Measurements from ENCODE around the gene CRABP1. TPM values are rescaled to one million over a fixed set of nuclear protein-coding genes. Genes with fewer than 3 reads are reported as not detected.
A peak's percentile ranks its signal among the peaks of the same experiment; 100 is the strongest.

The CRABP1 gene
- 8.9 TPM for total RNA-seq

- Histone ChIP-seq H3K36me3 (ENCODE audit: control insufficient read depth in 3 of 3, insufficient read depth in 3 of 3, low read length in 3 of 3) (no peaks in the 10 kb centered on the region), H3K9me3 (ENCODE audit: control insufficient read depth in 3 of 3, low read length in 3 of 3) (no peaks in the 10 kb centered on the region), H3K27ac (ENCODE audit: low read depth, low read length) (no peak within 1 kb of the TSS), H3K9ac (ENCODE audit: low read depth in 1 of 3, low read length in 3 of 3) (no peak within 1 kb of the TSS), H3K4me1 (ENCODE audit: control insufficient read depth in 3 of 3, insufficient read depth in 3 of 3, low read length in 3 of 3) (peaks cover 6 to 11% (median 10%) of the 10 kb centered on the region in 3 donors), H3K27me3 (ENCODE audit: control insufficient read depth in 3 of 3, insufficient read depth in 3 of 3, low read length in 3 of 3) (peaks cover 60 to 65% (median 60%) of the 10 kb centered on the region in 3 donors), H3K4me3 (ENCODE audit: low read length in 3 of 3) (peak within 1 kb of the TSS in 2 of 3 donors; percentile 27 to 35)
Measured at GRCh38 chr15:78340231-78341056, at the start of gene CRABP1. CRABP1 (plus strand) TSS chr15:78340353; CDS start chr15:78340429, 76 bp downstream.

GRCh38 chr15:78291052-78291451 is 49.1 kb upstream of the CRABP1 start:
- H3K27me3 ChIP-seq (ENCODE audit: control insufficient read depth in 3 of 3, insufficient read depth in 3 of 3, low read length in 3 of 3), result no peaks in the 10 kb centered on the region
- no peak overlapping the region for H3K4me3 ChIP-seq (ENCODE audit: low read length in 3 of 3)
- H3K36me3 ChIP-seq (ENCODE audit: control insufficient read depth in 3 of 3, insufficient read depth in 3 of 3, low read length in 3 of 3), result peaks cover 30 to 58% (median 53%) of the 10 kb centered on the region in 3 donors
- no peak overlapping the region for H3K9ac ChIP-seq (ENCODE audit: low read depth in 1 of 3, low read length in 3 of 3)
- H3K27ac ChIP-seq (ENCODE audit: low read depth, low read length), result no peak overlapping the region
- H3K4me1 ChIP-seq (ENCODE audit: control insufficient read depth in 3 of 3, insufficient read depth in 3 of 3, low read length in 3 of 3), result peaks cover 0 to 2% (median 0%) of the 10 kb centered on the region in 3 donors
- no peaks in the 10 kb centered on the region for H3K9me3 ChIP-seq (ENCODE audit: control insufficient read depth in 3 of 3, low read length in 3 of 3)

GRCh38 chr15:78291698-78292097 is 48.5 kb upstream of the CRABP1 start:
- no peaks in the 10 kb centered on the region for H3K27me3 ChIP-seq (ENCODE audit: control insufficient read depth in 3 of 3, insufficient read depth in 3 of 3, low read length in 3 of 3)
- H3K36me3 ChIP-seq (ENCODE audit: control insufficient read depth in 3 of 3, insufficient read depth in 3 of 3, low read length in 3 of 3), result peaks cover 25 to 55% (median 49%) of the 10 kb centered on the region in 3 donors

GRCh38 chr15:78292219-78292618 is 47.9 kb upstream of the CRABP1 start:
- Histone ChIP-seq H3K9ac (ENCODE audit: low read depth in 1 of 3, low read length in 3 of 3) (no peak overlapping the region), H3K36me3 (ENCODE audit: control insufficient read depth in 3 of 3, insufficient read depth in 3 of 3, low read length in 3 of 3) (peaks cover 20 to 53% (median 44%) of the 10 kb centered on the region in 3 donors), H3K27ac (ENCODE audit: low read depth, low read length) (no peak overlapping the region), H3K4me1 (ENCODE audit: control insufficient read depth in 3 of 3, insufficient read depth in 3 of 3, low read length in 3 of 3) (peaks cover 0 to 2% (median 0%) of the 10 kb centered on the region in 3 donors), H3K4me3 (ENCODE audit: low read length in 3 of 3) (no peak overlapping the region), H3K9me3 (ENCODE audit: control insufficient read depth in 3 of 3, low read length in 3 of 3) (no peaks in the 10 kb centered on the region), H3K27me3 (ENCODE audit: control insufficient read depth in 3 of 3, insufficient read depth in 3 of 3, low read length in 3 of 3) (no peaks in the 10 kb centered on the region)

More at GRCh38 chr15:78291698-78292097, 48.5 kb upstream of the CRABP1 start:
- H3K9ac ChIP-seq (ENCODE audit: low read depth in 1 of 3, low read length in 3 of 3), result no peak overlapping the region
- H3K4me1 ChIP-seq (ENCODE audit: control insufficient read depth in 3 of 3, insufficient read depth in 3 of 3, low read length in 3 of 3), result peaks cover 0 to 2% (median 0%) of the 10 kb centered on the region in 3 donors
- H3K27ac ChIP-seq (ENCODE audit: low read depth, low read length), result no peak overlapping the region
- no peak overlapping the region for H3K4me3 ChIP-seq (ENCODE audit: low read length in 3 of 3)
- H3K9me3 ChIP-seq (ENCODE audit: control insufficient read depth in 3 of 3, low read length in 3 of 3), result no peaks in the 10 kb centered on the region

GRCh38 chr15:78299101-78299930 is 40.8 kb upstream of the CRABP1 start, which contains the start of gene SKIC8:
SKIC8 (minus strand) TSS chr15:78299609; CDS start chr15:78295686, 3,923 bp downstream.
- peak within 1 kb of the TSS; percentile 95 to 99 (median 97) for H3K9ac ChIP-seq (ENCODE audit: low read depth in 1 of 3, low read length in 3 of 3)

GRCh38 chr15:78301326-78301725 is 38.8 kb upstream of the CRABP1 start:
- Histone ChIP-seq H3K27ac (ENCODE audit: low read depth, low read length) (no peak overlapping the region), H3K9me3 (ENCODE audit: control insufficient read depth in 3 of 3, low read length in 3 of 3) (no peaks in the 10 kb centered on the region), H3K36me3 (ENCODE audit: control insufficient read depth in 3 of 3, insufficient read depth in 3 of 3, low read length in 3 of 3) (no peaks in the 10 kb centered on the region), H3K4me1 (ENCODE audit: control insufficient read depth in 3 of 3, insufficient read depth in 3 of 3, low read length in 3 of 3) (peaks cover 8 to 19% (median 16%) of the 10 kb centered on the region in 3 donors), H3K27me3 (ENCODE audit: control insufficient read depth in 3 of 3, insufficient read depth in 3 of 3, low read length in 3 of 3) (peaks cover 0 to 8% (median 0%) of the 10 kb centered on the region in 3 donors), H3K4me3 (ENCODE audit: low read length in 3 of 3) (no peak overlapping the region), H3K9ac (ENCODE audit: low read depth in 1 of 3, low read length in 3 of 3) (no peak overlapping the region)

More at GRCh38 chr15:78299101-78299930, 40.8 kb upstream of the CRABP1 start, which contains the start of gene SKIC8:
- Histone ChIP-seq H3K27me3 (ENCODE audit: control insufficient read depth in 3 of 3, insufficient read depth in 3 of 3, low read length in 3 of 3) (no peaks in the 10 kb centered on the region), H3K27ac (ENCODE audit: low read depth, low read length) (peak within 1 kb of the TSS; percentile 92), H3K4me1 (ENCODE audit: control insufficient read depth in 3 of 3, insufficient read depth in 3 of 3, low read length in 3 of 3) (peaks cover 10 to 19% (median 16%) of the 10 kb centered on the region in 3 donors), H3K4me3 (ENCODE audit: low read length in 3 of 3) (peak within 1 kb of the TSS; percentile 99 to 100 (median 100)), H3K9me3 (ENCODE audit: control insufficient read depth in 3 of 3, low read length in 3 of 3) (no peaks in the 10 kb centered on the region), H3K36me3 (ENCODE audit: control insufficient read depth in 3 of 3, insufficient read depth in 3 of 3, low read length in 3 of 3) (peaks cover 2 to 6% (median 2%) of the 10 kb centered on the region in 3 donors)

- Histone ChIP-seq H3K4me3 (ENCODE audit: low read length in 3 of 3) (no peak overlapping the region), H3K9me3 (ENCODE audit: control insufficient read depth in 3 of 3, low read length in 3 of 3) (no peaks in the 10 kb centered on the region), H3K27me3 (ENCODE audit: control insufficient read depth in 3 of 3, insufficient read depth in 3 of 3, low read length in 3 of 3) (peaks cover 0 to 8% (median 2%) of the 10 kb centered on the region in 3 donors), H3K4me1 (ENCODE audit: control insufficient read depth in 3 of 3, insufficient read depth in 3 of 3, low read length in 3 of 3) (peaks cover 8 to 19% (median 16%) of the 10 kb centered on the region in 3 donors), H3K27ac (ENCODE audit: low read depth, low read length) (no peak overlapping the region), H3K36me3 (ENCODE audit: control insufficient read depth in 3 of 3, insufficient read depth in 3 of 3, low read length in 3 of 3) (no peaks in the 10 kb centered on the region), H3K9ac (ENCODE audit: low read depth in 1 of 3, low read length in 3 of 3) (no peak overlapping the region)
Measured at GRCh38 chr15:78301828-78302227, 38.3 kb upstream of the CRABP1 start.

- Histone ChIP-seq H3K9ac (ENCODE audit: low read depth in 1 of 3, low read length in 3 of 3) (no peak overlapping the region), H3K27ac (ENCODE audit: low read depth, low read length) (no peak overlapping the region), H3K9me3 (ENCODE audit: control insufficient read depth in 3 of 3, low read length in 3 of 3) (no peaks in the 10 kb centered on the region), H3K4me1 (ENCODE audit: control insufficient read depth in 3 of 3, insufficient read depth in 3 of 3, low read length in 3 of 3) (peaks cover 8 to 16% (median 16%) of the 10 kb centered on the region in 3 donors), H3K36me3 (ENCODE audit: control insufficient read depth in 3 of 3, insufficient read depth in 3 of 3, low read length in 3 of 3) (no peaks in the 10 kb centered on the region), H3K4me3 (ENCODE audit: low read length in 3 of 3) (no peak overlapping the region), H3K27me3 (ENCODE audit: control insufficient read depth in 3 of 3, insufficient read depth in 3 of 3, low read length in 3 of 3) (peaks cover 0 to 8% (median 3%) of the 10 kb centered on the region in 3 donors)
Measured at GRCh38 chr15:78302579-78303312, 37.4 kb upstream of the CRABP1 start.
